Transverse colon (tissue), 4 donors: Measurements from ENCODE around the gene SLC35F4. TPM values are rescaled to one million over a fixed set of nuclear protein-coding genes. Genes with fewer than 3 reads are reported as not detected.

ENCODE experiments used
- DNase-seq: peaks from one replicate; pipeline ENCODE4 v3.0.0-alpha.2; 2019
- H3K27ac ChIP-seq, 4 donors: fragments of 200-600 bp; sonication (generic); 2 replicates each; pipeline ENCODE4 v1.5.1; 2016 to 2018; ENCODE audit warnings: inconsistent platforms in 4 of 4
- H3K27me3 ChIP-seq: fragments of 200-600 bp; sonication (generic); 2 replicates; pipeline ENCODE4 v1.5.1; 2017; ENCODE audit warnings: inconsistent platforms
- H3K36me3 ChIP-seq, 4 donors: fragments of 200-600 bp; sonication (generic); 2 replicates each; pipeline ENCODE4 v1.5.1; 2017 to 2019; ENCODE audit warnings: inconsistent platforms in 4 of 4
- H3K4me1 ChIP-seq, 4 donors: fragments of 200-600 bp; sonication (generic); 2 replicates each; pipeline ENCODE4 v1.5.1; 2017 to 2020; ENCODE audit warnings: inconsistent platforms in 4 of 4
- H3K4me3 ChIP-seq, 4 donors: fragments of 200-600 bp; sonication (generic); 1 replicate in 1 of 4; 2 replicates in 3 of 4; pipeline versions ENCODE4 v1.5.1 to v1.6.1; 2017 to 2019; ENCODE audit warnings: inconsistent platforms in 4 of 4
- H3K9me3 ChIP-seq, 2 donors: fragments of 200-600 bp; sonication (generic); 2 replicates each; pipeline ENCODE4 v1.5.1; 2017 to 2019; ENCODE audit warnings: inconsistent platforms in 2 of 2
- CTCF ChIP-seq, 5 experiments: fragments of 200-600 bp in 3 of 5; fragments of 450-650 bp in 2 of 5; sonication (generic) in 3 of 5; IDR thresholded peaks; 1 replicate in 2 of 5; 2 replicates in 3 of 5; pipeline ENCODE4 v1.5.1; 2016 to 2017; ENCODE audit warnings: antibody characterized with exemption in 5 of 5, inconsistent platforms in 3 of 5, mild to moderate bottlenecking in 2 of 5, moderate library complexity in 1 of 5
- EP300 ChIP-seq: sonication (generic); formaldehyde crosslinking; IDR thresholded peaks from one replicate; pipeline ENCODE4 v1.6.1; 2017; ENCODE audit warnings: antibody characterized with exemption, low read depth
- POLR2A ChIP-seq: fragments of 450-650 bp; IDR thresholded peaks from one replicate; pipeline ENCODE4 v1.6.1; 2016; ENCODE audit warnings: antibody characterized with exemption, mild to moderate bottlenecking, moderate library complexity
- POLR2AphosphoS5 ChIP-seq, 3 donors: sonication (generic); formaldehyde crosslinking; IDR thresholded peaks; one replicate each; pipeline ENCODE4 v1.6.1; 2016; ENCODE audit warnings: antibody characterized with exemption in 3 of 3
- WGBS, 2 donors: methylation state at CpG; one replicate each; pipeline ENCODE4 v1.1.5; 2018; ENCODE audit warnings: low coverage in 1 of 2; 5-methylcytosine and 5-hydroxymethylcytosine counted together
- in situ Hi-C, 4 donors: fragments of 200-750 bp; cut with MboI; loops; one replicate each; pipeline versions ENCODE4 v1.15.0 to v1.15.1; 2017; ENCODE audit warnings: low sequenced_read_pairs in 3 of 4, low pct_ligation_motif_present in 1 of 4, low pct_unique_long_range_greater_than_20kb in 1 of 4
- intact Hi-C: fragments of 100-400 bp; cut with DNase I; formaldehyde crosslinking; loops from one replicate; pipeline ENCODE4 v1.15.1; 2023; ENCODE audit warnings: low total_unique reads
- total RNA-seq, 4 donors: library from RNA; depleted of rRNA; stranded (reverse); fragments of >200 nt; gene quantifications; one replicate each; pipeline ENCODE4 v1.1.0, GENCODE V29; 2016

Gene SLC35F4
- total RNA-seq, 4 donors from 2014 or later: not detected

- in situ Hi-C loops: no loop called here
- no peak for TF ChIP-seq EP300
- TF ChIP-seq CTCF (IDR thresholded peaks at IDR 0.05): no peak
- no peak for TF ChIP-seq POLR2A
- TF ChIP-seq POLR2AphosphoS5 (IDR thresholded peaks at IDR 0.05): no peak
Measured at GRCh38 chr14:57576498-57576897, 289.4 kb downstream of the SLC35F4 start.

GRCh38 chr14:57575482-57575881, 290.4 kb downstream of the SLC35F4 start:
- WGBS, 2 donors: 63% methylated on average over 2 of the region's 2 CpGs; no CpG with 5 or more reads in 1 of the 2 donors
- H3K27ac ChIP-seq: no peak overlapping the region
- TF ChIP-seq CTCF (IDR thresholded peaks at IDR 0.05) (no peak), POLR2A (no peak), POLR2AphosphoS5 (IDR thresholded peaks at IDR 0.05) (no peak), EP300 (no peak)
- no peaks in the 10 kb centered on the region for H3K36me3 ChIP-seq
- DNase-seq: no peak
- H3K4me3 ChIP-seq: no peak overlapping the region
- intact Hi-C loops: no loop called here
- no peaks in the 10 kb centered on the region for H3K4me1 ChIP-seq
- no peaks in the 10 kb centered on the region for H3K27me3 ChIP-seq
- H3K9me3 ChIP-seq: no peaks in the 10 kb centered on the region
- in situ Hi-C loops: no loop called here

More at GRCh38 chr14:57576498-57576897, 289.4 kb downstream of the SLC35F4 start:
- intact Hi-C loops: no loop called here
- no peaks in the 10 kb centered on the region for H3K36me3 ChIP-seq
- 40 to 50% methylated on average over 1 of the region's 1 CpG for WGBS, 2 donors
- H3K4me3 ChIP-seq: no peak overlapping the region
- no peaks in the 10 kb centered on the region for H3K9me3 ChIP-seq
- H3K27ac ChIP-seq: no peak overlapping the region
- no peaks in the 10 kb centered on the region for H3K27me3 ChIP-seq
- H3K4me1 ChIP-seq: no peaks in the 10 kb centered on the region
- DNase-seq: no peak

DNA sequence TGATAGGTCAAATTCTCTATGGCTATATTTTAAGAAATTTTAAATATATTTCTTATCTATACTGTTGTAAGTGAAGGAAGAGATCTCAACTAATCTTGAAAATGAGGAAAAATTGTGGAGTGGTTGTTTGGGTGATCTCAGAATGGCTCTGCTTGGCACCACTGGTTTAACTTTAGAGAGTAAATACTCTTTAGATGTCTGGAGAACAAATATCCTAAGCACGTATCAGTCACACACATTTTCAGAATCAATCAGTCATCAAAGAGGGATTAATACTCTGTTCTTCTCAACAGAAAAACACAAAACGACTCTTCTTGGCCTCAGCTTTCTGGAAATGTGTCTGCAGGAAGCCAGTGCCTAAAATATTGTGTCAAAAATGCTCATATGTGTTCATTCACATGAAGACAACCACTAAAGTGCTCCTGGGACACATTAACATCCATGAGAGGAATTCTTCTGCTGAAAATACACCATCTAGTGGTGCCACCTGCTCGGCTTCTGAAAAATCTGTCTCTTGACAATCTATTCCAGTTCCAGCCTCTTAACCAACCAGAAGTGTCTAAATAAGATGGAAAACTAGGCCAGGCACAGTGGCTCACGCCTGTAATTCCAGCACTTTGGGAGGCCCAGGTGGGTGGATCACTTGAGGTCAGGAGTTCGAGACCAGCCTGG, 291.1 kb downstream of the SLC35F4 start:
- H3K27ac ChIP-seq: no peak overlapping the region
- in situ Hi-C loops (no loop called here), intact Hi-C loops (no loop called here)
- no peaks in the 10 kb centered on the region for H3K27me3 ChIP-seq
- H3K9me3 ChIP-seq: no peaks in the 10 kb centered on the region
- no peak for DNase-seq
- no peak overlapping the region for H3K4me3 ChIP-seq
- 59 to 65% methylated on average over 2 to 5 of the region's 5 CpGs for WGBS, 2 donors
- H3K36me3 ChIP-seq: no peaks in the 10 kb centered on the region
- H3K4me1 ChIP-seq: no peaks in the 10 kb centered on the region
- TF ChIP-seq POLR2AphosphoS5 (IDR thresholded peaks at IDR 0.05): no peak
- no peak for TF ChIP-seq POLR2A
- TF ChIP-seq EP300: no peak
- no peak for TF ChIP-seq CTCF (IDR thresholded peaks at IDR 0.05)

DNA sequence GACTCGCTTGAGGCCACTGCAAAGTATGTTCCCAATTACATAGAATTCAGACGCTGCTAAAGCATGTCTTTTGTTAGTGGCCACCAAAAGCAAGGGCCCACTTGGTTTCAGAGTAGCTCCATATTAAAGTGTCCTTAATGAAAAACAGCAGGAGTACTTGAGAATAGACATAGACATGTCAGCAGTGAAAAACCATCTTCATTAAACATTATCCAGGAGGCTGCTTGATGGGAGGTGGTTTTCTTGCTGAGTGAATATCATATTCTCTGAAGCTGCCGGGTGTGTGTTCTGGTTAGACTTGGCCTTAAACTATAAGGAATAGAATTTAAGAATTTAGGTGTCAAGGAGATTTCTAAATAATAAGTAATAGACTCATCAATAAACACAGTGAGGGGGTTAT, 292.7 kb downstream of the SLC35F4 start:
- H3K36me3 ChIP-seq: no peaks in the 10 kb centered on the region
- in situ Hi-C loops: no loop called here
- H3K4me1 ChIP-seq: no peaks in the 10 kb centered on the region
- no peak for TF ChIP-seq POLR2A
- no peak for TF ChIP-seq POLR2AphosphoS5 (IDR thresholded peaks at IDR 0.05)
- no peak for TF ChIP-seq EP300
- no peak for TF ChIP-seq CTCF (IDR thresholded peaks at IDR 0.05)
- H3K4me3 ChIP-seq: no peak overlapping the region
- H3K9me3 ChIP-seq: no peaks in the 10 kb centered on the region
- 83 to 87% methylated on average over 3 of the region's 3 CpGs for WGBS, 2 donors
- no peaks in the 10 kb centered on the region for H3K27me3 ChIP-seq
- no peak for DNase-seq
- intact Hi-C loops: no loop called here
- H3K27ac ChIP-seq: no peak overlapping the region
